Neural cell (in vitro differentiated cells): ENCODE data around the gene RSU1. TPM values are rescaled to one million over a fixed set of nuclear protein-coding genes. Genes with fewer than 3 reads are reported as not detected.

ENCODE experiments used
- H2AFZ ChIP-seq: fragments of 200-600, 300-800 bp; sonication (generic), shearing (Covaris generic); 2 replicates; pipeline ENCODE4 v1.6.0; 2014; ENCODE audit warnings: low read depth, mild to moderate bottlenecking, antibody characterized with exemption, low read length, moderate library complexity
- H3F3A ChIP-seq: fragments of 200-600 bp; shearing (Covaris generic); 2 replicates; pipeline ENCODE4 v1.6.1; 2016; ENCODE audit warnings: mild to moderate bottlenecking, moderate library complexity, mixed read lengths, antibody characterized with exemption, low read length; ENCODE audit not compliant: insufficient read depth, poor library complexity, severe bottlenecking
- H3K27ac ChIP-seq: fragments of 200-600, 300-800 bp; sonication (generic), shearing (Covaris generic); 2 replicates; pipeline ENCODE4 v1.5.1; 2014; ENCODE audit warnings: mild to moderate bottlenecking, low read length, moderate library complexity
- H3K27me3 ChIP-seq: fragments of 300-800, 200-600 bp; sonication (generic), shearing (Covaris generic); 2 replicates; pipeline ENCODE4 v1.6.0; 2014; ENCODE audit warnings: mild to moderate bottlenecking, low read depth, low read length, moderate library complexity; ENCODE audit not compliant: insufficient read depth
- H3K36me3 ChIP-seq: fragments of 300-800, 200-600 bp; sonication (generic), shearing (Covaris generic); 2 replicates; pipeline ENCODE4 v1.5.1; 2014; ENCODE audit warnings: mild to moderate bottlenecking, antibody characterized with exemption, low read length, moderate library complexity; ENCODE audit not compliant: insufficient read depth
- H3K4me2 ChIP-seq: fragments of 300-800, 200-600 bp; sonication (generic), shearing (Covaris generic); 2 replicates; pipeline ENCODE4 v1.6.0; 2014; ENCODE audit warnings: mild to moderate bottlenecking, low read length
- H3K4me3 ChIP-seq: fragments of 300-800, 200-600 bp; sonication (generic), shearing (Covaris generic); 2 replicates; pipeline ENCODE4 v1.5.1; 2014; ENCODE audit warnings: mild to moderate bottlenecking, low read length, moderate library complexity
- H3K79me2 ChIP-seq: fragments of 200-600 bp; shearing (Covaris generic); replicated peaks from 2 replicates; pipeline ENCODE4 v1.6.0; 2014; ENCODE audit warnings: mild to moderate bottlenecking, low read length, moderate library complexity; ENCODE audit not compliant: insufficient read depth
- H3K9ac ChIP-seq: fragments of 300-800, 200-600 bp; sonication (generic), shearing (Covaris generic); 2 replicates; pipeline ENCODE4 v1.6.1; 2016; ENCODE audit warnings: mild to moderate bottlenecking, low read length, mixed read lengths
- H3K9me2 ChIP-seq: fragments of 200-600 bp; shearing (Covaris generic); 2 replicates; pipeline ENCODE4 v1.6.1; 2016; ENCODE audit warnings: mild to moderate bottlenecking, low read length, mixed read lengths; ENCODE audit not compliant: insufficient read depth
- H3K9me3 ChIP-seq: fragments of 200-600, 300-800 bp; sonication (generic), shearing (Covaris generic); 2 replicates; pipeline ENCODE4 v1.6.1; 2016; ENCODE audit warnings: mild to moderate bottlenecking, mixed run types, low read length, moderate library complexity, mixed read lengths
- H4K20me1 ChIP-seq: fragments of 200-600 bp; shearing (Covaris generic); 2 replicates; pipeline ENCODE4 v1.6.1; 2016; ENCODE audit warnings: mild to moderate bottlenecking, mixed run types; ENCODE audit not compliant: insufficient read depth
- CTCF ChIP-seq: fragments of 450-650 bp; IDR thresholded peaks from 2 replicates; pipeline ENCODE4 v1.5.1; 2014; ENCODE audit warnings: antibody characterized with exemption, mild to moderate bottlenecking, moderate library complexity; ENCODE audit not compliant: poor library complexity, severe bottlenecking
- EP300 ChIP-seq: fragments of 450-650 bp; conservative IDR thresholded peaks from 2 replicates; pipeline ENCODE4 v1.6.1; 2014; ENCODE audit warnings: antibody characterized with exemption, mild to moderate bottlenecking, moderate library complexity; ENCODE audit not compliant: poor library complexity, severe bottlenecking
- EZH2 ChIP-seq: fragments of 200-600, 300-800 bp; shearing (Covaris generic), sonication (generic); IDR thresholded peaks from 2 replicates; pipeline ENCODE4 v1.6.1; 2014; ENCODE audit warnings: antibody characterized with exemption, low read length, borderline replicate concordance, mild to moderate bottlenecking; ENCODE audit not compliant: insufficient read depth, poor library complexity, severe bottlenecking
- MXI1 ChIP-seq: fragments of 450-650 bp; conservative IDR thresholded peaks from 2 replicates; pipeline ENCODE4 v1.6.1; 2014; ENCODE audit warnings: antibody characterized with exemption, mild to moderate bottlenecking; ENCODE audit not compliant: poor library complexity, severe bottlenecking
- POLR2AphosphoS5 ChIP-seq: IDR thresholded peaks from 2 replicates; pipeline ENCODE4 v1.6.1; 2012
- RAD21 ChIP-seq: fragments of 450-650 bp; conservative IDR thresholded peaks from 2 replicates; pipeline ENCODE4 v1.6.1; 2014; ENCODE audit warnings: antibody characterized with exemption, mild to moderate bottlenecking, moderate library complexity
- REST ChIP-seq: IDR thresholded peaks from 2 replicates; pipeline ENCODE4 v1.6.1; 2012; ENCODE audit warnings: borderline replicate concordance
- SMC3 ChIP-seq: fragments of 450-650 bp; conservative IDR thresholded peaks from 2 replicates; pipeline ENCODE4 v1.6.1; 2014; ENCODE audit warnings: antibody characterized with exemption, mild to moderate bottlenecking, moderate library complexity; ENCODE audit not compliant: poor library complexity
- TAF1 ChIP-seq: IDR thresholded peaks from 2 replicates; pipeline ENCODE4 v1.6.1; 2012; ENCODE audit warnings: low read depth
- polyA plus RNA-seq: library from polyadenylated mRNA; depleted of rRNA; stranded (reverse); fragments of >200 nt; gene quantifications from 2 replicates; pipeline ENCODE4 v1.2.3, GENCODE V29; 2014

The RSU1 gene
- polyA plus RNA-seq, 1 donor from 2014 or later = 18.7 TPM

GRCh38 chr10:16603308-16603707 lies 213.9 kb downstream of the RSU1 start:
- H3K4me3 ChIP-seq = peak overlapping the region; percentile 8
- H2AFZ ChIP-seq = no peak overlapping the region
- H3K9me2 ChIP-seq = no peaks in the 10 kb centered on the region
- no peaks in the 10 kb centered on the region for H4K20me1 ChIP-seq
- H3K27me3 ChIP-seq = no peaks in the 10 kb centered on the region
- H3F3A ChIP-seq = no peaks in the 10 kb centered on the region
- no peak for TF ChIP-seq POLR2AphosphoS5
- no peak for TF ChIP-seq TAF1
- no peak for TF ChIP-seq EZH2
- TF ChIP-seq MXI1 = no peak
- no peak for TF ChIP-seq RAD21
- no peak for TF ChIP-seq EP300
- no peak for TF ChIP-seq REST
- no peak for TF ChIP-seq CTCF
- TF ChIP-seq SMC3 = no peak
- H3K9ac ChIP-seq = no peak overlapping the region
- no peak overlapping the region for H3K4me2 ChIP-seq
- H3K27ac ChIP-seq = no peak overlapping the region
- no peaks in the 10 kb centered on the region for H3K79me2 ChIP-seq
- no peaks in the 10 kb centered on the region for H3K9me3 ChIP-seq
- no peaks in the 10 kb centered on the region for H3K36me3 ChIP-seq

- Histone ChIP-seq H3K9me2 (no peaks in the 10 kb centered on the region), H4K20me1 (no peaks in the 10 kb centered on the region), H3K36me3 (no peaks in the 10 kb centered on the region), H3K27ac (no peak overlapping the region), H3K27me3 (no peaks in the 10 kb centered on the region), H3K79me2 (no peaks in the 10 kb centered on the region), H3K4me3 (no peak overlapping the region), H3K9ac (no peak overlapping the region), H3K4me2 (no peak overlapping the region), H2AFZ (no peak overlapping the region), H3K9me3 (no peaks in the 10 kb centered on the region), H3F3A (no peaks in the 10 kb centered on the region)
- TF ChIP-seq EP300 (no peak), CTCF (no peak), POLR2AphosphoS5 (peak; percentile 68)
These were observed 215.0 kb downstream of the RSU1 start for GRCh38 chr10:16602104-16602775.
